ENCODE measurements around the gene THEM5. TPM values are rescaled to one million over a fixed set of nuclear protein-coding genes. Genes with fewer than 3 reads are reported as not detected.
A peak's percentile ranks its signal among the peaks of the same experiment; 100 is the strongest.

The THEM5 gene
- total and polyA plus RNA-seq, 10 of the 15 experiments (the other 5 are each of a cell fraction or from before 2014, with no cell fraction given): 0.16 TPM; not detected in 9

DNA sequence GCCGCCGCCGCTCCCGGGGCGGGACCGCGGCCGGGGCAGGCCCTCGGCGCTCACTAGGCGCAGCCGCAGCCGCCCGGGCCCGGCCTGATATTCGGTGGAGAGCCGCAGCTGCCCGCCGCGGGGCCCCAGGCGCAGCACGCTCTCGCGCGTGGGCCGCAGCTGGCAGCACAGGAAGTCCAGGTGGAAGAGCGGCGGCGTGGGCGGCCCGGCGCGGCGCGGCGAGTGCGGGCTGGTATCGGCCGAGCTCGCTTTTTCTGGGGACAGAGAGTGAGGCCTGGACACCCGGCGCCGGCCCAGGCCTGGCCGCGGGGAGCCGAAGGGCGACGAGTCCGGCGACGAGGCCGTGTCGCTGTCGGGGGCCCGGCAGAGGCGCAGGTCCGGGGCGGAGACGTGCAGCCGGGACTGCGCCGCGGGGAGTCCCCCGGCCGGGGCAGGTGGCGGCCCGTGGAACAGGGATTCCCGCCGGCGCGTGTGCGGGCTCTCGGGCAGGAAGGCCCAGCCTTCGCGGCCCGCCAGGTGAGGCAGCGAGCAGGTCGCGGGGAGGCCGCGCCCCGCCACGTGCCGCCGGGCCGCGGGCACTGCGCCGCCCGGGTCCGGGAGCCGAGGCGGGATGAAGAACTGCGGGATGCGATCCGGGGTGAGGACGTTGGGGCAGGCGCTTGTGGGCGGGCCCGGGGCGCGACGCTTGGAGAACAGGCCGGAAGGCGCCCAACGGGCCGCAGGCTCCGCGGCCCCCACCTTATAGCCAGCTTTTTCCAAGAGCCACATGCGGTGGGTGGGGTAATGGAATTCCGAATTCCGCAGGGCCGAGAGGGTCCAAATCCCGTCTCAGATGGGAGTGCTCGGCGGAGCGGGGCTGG lies 15.1 kb downstream of the THEM5 start (continued):
- TF ChIP-seq HDAC6 (IDR thresholded peaks at IDR 0.05; ENCODE audit: unreplicated experiment) (peak; percentile 38), HCFC1 (IDR thresholded peaks at IDR 0.05; ENCODE audit: low read length) (no peak), ZNF217 (IDR thresholded peaks at IDR 0.05) (peak; percentile 57; the same call in 1 of the 2 replicates), NR2F1 (conservative IDR thresholded peaks at IDR 0.05) (peak; percentile 46; the same call in 1 of the 2 replicates), ZZZ3 (IDR thresholded peaks at IDR 0.05; ENCODE audit: control insufficient read depth, insufficient read length, low read depth) (no peak), FOS (IDR thresholded peaks at IDR 0.05; ENCODE audit: borderline replicate concordance, extremely low read depth, insufficient read length) (no peak), POU2F2 (IDR thresholded peaks at IDR 0.05; ENCODE audit: borderline replicate concordance, low read depth, low read length) (no peak), BHLHE40 (IDR thresholded peaks at IDR 0.05; ENCODE audit: borderline replicate concordance in 1 of 2, low read depth in 2 of 2, low read length in 1 of 2) (peak; percentile 44 to 86; a peak in 3 of 4 replicates), EED (IDR thresholded peaks at IDR 0.05; ENCODE audit: low read depth) (no peak)
- TF ChIP-seq, protein P1, sequence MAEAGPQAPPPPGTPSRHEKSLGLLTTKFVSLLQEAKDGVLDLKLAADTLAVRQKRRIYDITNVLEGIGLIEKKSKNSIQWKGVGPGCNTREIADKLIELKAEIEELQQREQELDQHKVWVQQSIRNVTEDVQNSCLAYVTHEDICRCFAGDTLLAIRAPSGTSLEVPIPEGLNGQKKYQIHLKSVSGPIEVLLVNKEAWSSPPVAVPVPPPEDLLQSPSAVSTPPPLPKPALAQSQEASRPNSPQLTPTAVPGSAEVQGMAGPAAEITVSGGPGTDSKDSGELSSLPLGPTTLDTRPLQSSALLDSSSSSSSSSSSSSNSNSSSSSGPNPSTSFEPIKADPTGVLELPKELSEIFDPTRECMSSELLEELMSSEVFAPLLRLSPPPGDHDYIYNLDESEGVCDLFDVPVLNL (IDR thresholded peaks at IDR 0.05; ENCODE audit: low read depth, low read length): no peak
- TF ChIP-seq, protein P2, sequence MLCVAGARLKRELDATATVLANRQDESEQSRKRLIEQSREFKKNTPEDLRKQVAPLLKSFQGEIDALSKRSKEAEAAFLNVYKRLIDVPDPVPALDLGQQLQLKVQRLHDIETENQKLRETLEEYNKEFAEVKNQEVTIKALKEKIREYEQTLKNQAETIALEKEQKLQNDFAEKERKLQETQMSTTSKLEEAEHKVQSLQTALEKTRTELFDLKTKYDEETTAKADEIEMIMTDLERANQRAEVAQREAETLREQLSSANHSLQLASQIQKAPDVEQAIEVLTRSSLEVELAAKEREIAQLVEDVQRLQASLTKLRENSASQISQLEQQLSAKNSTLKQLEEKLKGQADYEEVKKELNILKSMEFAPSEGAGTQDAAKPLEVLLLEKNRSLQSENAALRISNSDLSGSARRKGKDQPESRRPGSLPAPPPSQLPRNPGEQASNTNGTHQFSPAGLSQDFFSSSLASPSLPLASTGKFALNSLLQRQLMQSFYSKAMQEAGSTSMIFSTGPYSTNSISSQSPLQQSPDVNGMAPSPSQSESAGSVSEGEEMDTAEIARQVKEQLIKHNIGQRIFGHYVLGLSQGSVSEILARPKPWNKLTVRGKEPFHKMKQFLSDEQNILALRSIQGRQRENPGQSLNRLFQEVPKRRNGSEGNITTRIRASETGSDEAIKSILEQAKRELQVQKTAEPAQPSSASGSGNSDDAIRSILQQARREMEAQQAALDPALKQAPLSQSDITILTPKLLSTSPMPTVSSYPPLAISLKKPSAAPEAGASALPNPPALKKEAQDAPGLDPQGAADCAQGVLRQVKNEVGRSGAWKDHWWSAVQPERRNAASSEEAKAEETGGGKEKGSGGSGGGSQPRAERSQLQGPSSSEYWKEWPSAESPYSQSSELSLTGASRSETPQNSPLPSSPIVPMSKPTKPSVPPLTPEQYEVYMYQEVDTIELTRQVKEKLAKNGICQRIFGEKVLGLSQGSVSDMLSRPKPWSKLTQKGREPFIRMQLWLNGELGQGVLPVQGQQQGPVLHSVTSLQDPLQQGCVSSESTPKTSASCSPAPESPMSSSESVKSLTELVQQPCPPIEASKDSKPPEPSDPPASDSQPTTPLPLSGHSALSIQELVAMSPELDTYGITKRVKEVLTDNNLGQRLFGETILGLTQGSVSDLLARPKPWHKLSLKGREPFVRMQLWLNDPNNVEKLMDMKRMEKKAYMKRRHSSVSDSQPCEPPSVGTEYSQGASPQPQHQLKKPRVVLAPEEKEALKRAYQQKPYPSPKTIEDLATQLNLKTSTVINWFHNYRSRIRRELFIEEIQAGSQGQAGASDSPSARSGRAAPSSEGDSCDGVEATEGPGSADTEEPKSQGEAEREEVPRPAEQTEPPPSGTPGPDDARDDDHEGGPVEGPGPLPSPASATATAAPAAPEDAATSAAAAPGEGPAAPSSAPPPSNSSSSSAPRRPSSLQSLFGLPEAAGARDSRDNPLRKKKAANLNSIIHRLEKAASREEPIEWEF (IDR thresholded peaks at IDR 0.05; ENCODE audit: insufficient replicate concordance, low read depth, low read length): no peak
- TF ChIP-seq, protein P3, sequence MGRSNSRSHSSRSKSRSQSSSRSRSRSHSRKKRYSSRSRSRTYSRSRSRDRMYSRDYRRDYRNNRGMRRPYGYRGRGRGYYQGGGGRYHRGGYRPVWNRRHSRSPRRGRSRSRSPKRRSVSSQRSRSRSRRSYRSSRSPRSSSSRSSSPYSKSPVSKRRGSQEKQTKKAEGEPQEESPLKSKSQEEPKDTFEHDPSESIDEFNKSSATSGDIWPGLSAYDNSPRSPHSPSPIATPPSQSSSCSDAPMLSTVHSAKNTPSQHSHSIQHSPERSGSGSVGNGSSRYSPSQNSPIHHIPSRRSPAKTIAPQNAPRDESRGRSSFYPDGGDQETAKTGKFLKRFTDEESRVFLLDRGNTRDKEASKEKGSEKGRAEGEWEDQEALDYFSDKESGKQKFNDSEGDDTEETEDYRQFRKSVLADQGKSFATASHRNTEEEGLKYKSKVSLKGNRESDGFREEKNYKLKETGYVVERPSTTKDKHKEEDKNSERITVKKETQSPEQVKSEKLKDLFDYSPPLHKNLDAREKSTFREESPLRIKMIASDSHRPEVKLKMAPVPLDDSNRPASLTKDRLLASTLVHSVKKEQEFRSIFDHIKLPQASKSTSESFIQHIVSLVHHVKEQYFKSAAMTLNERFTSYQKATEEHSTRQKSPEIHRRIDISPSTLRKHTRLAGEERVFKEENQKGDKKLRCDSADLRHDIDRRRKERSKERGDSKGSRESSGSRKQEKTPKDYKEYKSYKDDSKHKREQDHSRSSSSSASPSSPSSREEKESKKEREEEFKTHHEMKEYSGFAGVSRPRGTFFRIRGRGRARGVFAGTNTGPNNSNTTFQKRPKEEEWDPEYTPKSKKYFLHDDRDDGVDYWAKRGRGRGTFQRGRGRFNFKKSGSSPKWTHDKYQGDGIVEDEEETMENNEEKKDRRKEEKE (IDR thresholded peaks at IDR 0.05): 0 out of 2 replicates have a peak, but pooled peaks have one; percentile 27
- TF ChIP-seq, protein P4, sequence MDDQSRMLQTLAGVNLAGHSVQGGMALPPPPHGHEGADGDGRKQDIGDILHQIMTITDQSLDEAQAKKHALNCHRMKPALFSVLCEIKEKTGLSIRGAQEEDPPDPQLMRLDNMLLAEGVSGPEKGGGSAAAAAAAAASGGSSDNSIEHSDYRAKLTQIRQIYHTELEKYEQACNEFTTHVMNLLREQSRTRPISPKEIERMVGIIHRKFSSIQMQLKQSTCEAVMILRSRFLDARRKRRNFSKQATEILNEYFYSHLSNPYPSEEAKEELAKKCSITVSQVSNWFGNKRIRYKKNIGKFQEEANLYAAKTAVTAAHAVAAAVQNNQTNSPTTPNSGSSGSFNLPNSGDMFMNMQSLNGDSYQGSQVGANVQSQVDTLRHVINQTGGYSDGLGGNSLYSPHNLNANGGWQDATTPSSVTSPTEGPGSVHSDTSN (IDR thresholded peaks at IDR 0.05; ENCODE audit: insufficient replicate concordance, low read depth, low read length): no peak

All from GM12878 (cell line).